Liver (tissue), 9 donors: ENCODE results near the gene CPLANE1. TPM values are rescaled to one million over a fixed set of nuclear protein-coding genes. Genes with fewer than 3 reads are reported as not detected.

Experiments used
- DNase-seq: peaks from one replicate; pipeline ENCODE4 v3.0.0-alpha.2; 2017; ENCODE audit warnings: low spot score
- H3K27ac ChIP-seq, 2 donors: one replicate each; pipeline ENCODE4 v1.7.0; 2013; ENCODE audit warnings: inconsistent platforms in 2 of 2, low read length in 2 of 2, control low read depth in 1 of 2, low read depth in 1 of 2, mild to moderate bottlenecking in 1 of 2
- H3K27me3 ChIP-seq, 4 donors: one replicate each; pipeline versions ENCODE4 v1.6.1 to v1.7.0; 2013; ENCODE audit warnings: low read length in 3 of 4, inconsistent platforms in 1 of 4, mild to moderate bottlenecking in 1 of 4, moderate library complexity in 1 of 4; ENCODE audit not compliant: control insufficient read depth in 4 of 4, insufficient read depth in 4 of 4
- H3K36me3 ChIP-seq, 4 donors: one replicate each; pipeline versions ENCODE4 v1.6.1 to v1.7.0; 2013; ENCODE audit warnings: low read length in 3 of 4, mild to moderate bottlenecking in 3 of 4, low read depth in 1 of 4, moderate library complexity in 1 of 4; ENCODE audit not compliant: control insufficient read depth in 4 of 4, insufficient read depth in 3 of 4
- H3K4me1 ChIP-seq, 4 donors: one replicate each; pipeline versions ENCODE4 v1.6.1 to v1.7.0; 2013; ENCODE audit warnings: low read length in 3 of 4, mild to moderate bottlenecking in 3 of 4, moderate library complexity in 1 of 4; ENCODE audit not compliant: control insufficient read depth in 4 of 4, insufficient read depth in 4 of 4
- H3K4me3 ChIP-seq, 3 donors: one replicate each; pipeline versions ENCODE4 v1.6.1 to v1.7.0; 2013; ENCODE audit warnings: low read length in 3 of 3, control low read depth in 1 of 3, low read depth in 1 of 3, mild to moderate bottlenecking in 1 of 3
- H3K9ac ChIP-seq, 2 donors: one replicate each; pipeline ENCODE4 v1.7.0; 2013; ENCODE audit warnings: low read length in 2 of 2, mild to moderate bottlenecking in 2 of 2, moderate library complexity in 2 of 2, control low read depth in 1 of 2, low read depth in 1 of 2
- H3K9me3 ChIP-seq, 4 donors: one replicate each; pipeline versions ENCODE4 v1.6.1 to v1.7.0; 2013; ENCODE audit warnings: low read length in 3 of 4; ENCODE audit not compliant: control insufficient read depth in 4 of 4
- ATF3 ChIP-seq: IDR thresholded peaks from 2 replicates; pipeline ENCODE4 v1.6.1; 2016; ENCODE audit warnings: antibody characterized with exemption
- CTCF ChIP-seq: fragments of 150-350 bp; IDR thresholded peaks from 2 replicates; pipeline ENCODE4 v1.5.1; 2017; ENCODE audit warnings: improper control_type of control experiment, low read depth, low read length; ENCODE audit not compliant: missing input control
- EGR1 ChIP-seq, 2 donors: IDR thresholded peaks; 2 replicates each; pipeline ENCODE4 v1.6.1; 2016 to 2018; ENCODE audit warnings: antibody characterized with exemption in 2 of 2, low read depth in 2 of 2
- FOXA1 ChIP-seq: IDR thresholded peaks from 2 replicates; pipeline ENCODE4 v1.6.1; 2016; ENCODE audit warnings: antibody characterized with exemption
- FOXA2 ChIP-seq: IDR thresholded peaks from 2 replicates; pipeline ENCODE4 v1.6.1; 2016; ENCODE audit warnings: antibody characterized with exemption
- GABPA ChIP-seq, 2 donors: IDR thresholded peaks in 1 of 2; conservative IDR thresholded peaks in 1 of 2; 2 replicates each; pipeline ENCODE4 v1.6.1; 2016; ENCODE audit warnings: antibody characterized with exemption in 2 of 2, mild to moderate bottlenecking in 1 of 2, moderate library complexity in 1 of 2
- HNF4A ChIP-seq, 2 donors: conservative IDR thresholded peaks; 2 replicates each; pipeline ENCODE4 v1.6.1; 2016; ENCODE audit warnings: antibody characterized with exemption in 2 of 2, mild to moderate bottlenecking in 2 of 2
- HNF4G ChIP-seq: IDR thresholded peaks from 2 replicates; pipeline ENCODE4 v1.6.1; 2016; ENCODE audit warnings: antibody characterized with exemption
- JUND ChIP-seq, 2 donors: IDR thresholded peaks; 2 replicates each; pipeline ENCODE4 v1.6.1; 2016; ENCODE audit warnings: antibody characterized with exemption in 2 of 2
- MAX ChIP-seq: IDR thresholded peaks from 2 replicates; pipeline ENCODE4 v1.6.1; 2016; ENCODE audit warnings: antibody characterized with exemption
- NR2F2 ChIP-seq: IDR thresholded peaks from 2 replicates; pipeline ENCODE4 v1.6.1; 2016; ENCODE audit warnings: antibody characterized with exemption
- RAD21 ChIP-seq, 2 donors: IDR thresholded peaks; 2 replicates each; pipeline ENCODE4 v1.6.1; 2016; ENCODE audit warnings: antibody characterized with exemption in 2 of 2, mild to moderate bottlenecking in 2 of 2
- REST ChIP-seq: IDR thresholded peaks from 2 replicates; pipeline ENCODE4 v1.6.1; 2016; ENCODE audit warnings: antibody characterized with exemption, mild to moderate bottlenecking
- RXRA ChIP-seq, 2 donors: IDR thresholded peaks; 2 replicates each; pipeline ENCODE4 v1.6.1; 2017 to 2018; ENCODE audit warnings: antibody characterized with exemption in 2 of 2, mild to moderate bottlenecking in 1 of 2
- SP1 ChIP-seq: IDR thresholded peaks from 2 replicates; pipeline ENCODE4 v1.6.1; 2018; ENCODE audit warnings: antibody characterized with exemption, mild to moderate bottlenecking
- TAF1 ChIP-seq: conservative IDR thresholded peaks from 2 replicates; pipeline ENCODE4 v1.6.1; 2016; ENCODE audit warnings: antibody characterized with exemption, mild to moderate bottlenecking
- YY1 ChIP-seq: IDR thresholded peaks from 2 replicates; pipeline ENCODE4 v1.6.1; 2016; ENCODE audit warnings: antibody characterized with exemption, mild to moderate bottlenecking
- ZBTB33 ChIP-seq: IDR thresholded peaks from 2 replicates; pipeline ENCODE4 v1.6.1; 2016; ENCODE audit warnings: antibody characterized with exemption
- WGBS: extraction: QIAGEN DNeasy Blood & Tissue Kit; methylation state at CpG from one replicate; pipeline ENCODE4 v1.1.7; 2013; 5-methylcytosine and 5-hydroxymethylcytosine counted together
- polyA plus RNA-seq, 2 donors: library from polyadenylated mRNA; stranded (reverse) in 1 of 2; unstranded in 1 of 2; fragments of 200-250 nt in 1 of 2; fragments of >200 nt in 1 of 2; fragmentation: Nextera tagmentation in 1 of 2; extraction: Ambion mirVana in 1 of 2; gene quantifications; one replicate each; pipeline versions ENCODE4 v1.2.1 to v1.2.3, GENCODE V29; 2013 to 2015
- total RNA-seq, 2 donors: library from RNA; depleted of rRNA; stranded (reverse); fragments of >200 nt; gene quantifications; one replicate each; pipeline ENCODE4 v1.2.3, GENCODE V29; 2014
- donor health status: healthy.
- donor health status: healthy.
- donor health status: healthy.
- donor health status: healthy.
- donor health status: healthy.

Gene CPLANE1
- total and polyA plus RNA-seq, 4 donors, result 0.75 to 11.6 (median 3.8) TPM

- H3K27ac ChIP-seq, result no peak overlapping the region
- H3K4me1 ChIP-seq, result no peaks in the 10 kb centered on the region
- peaks cover 0 to 2% (median under 1%) of the 10 kb centered on the region in 4 donors for H3K9me3 ChIP-seq
- TF ChIP-seq RXRA (IDR thresholded peaks at IDR 0.05) (no peak), TAF1 (no peak), FOXA1 (no peak), MAX (no peak), YY1 (no peak), GABPA (IDR thresholded peaks at IDR 0.05 in 1 of 2, conservative IDR thresholded peaks at IDR 0.05 in 1 of 2) (no peak), RAD21 (IDR thresholded peaks at IDR 0.05) (no peak), HNF4G (no peak), NR2F2 (no peak), EGR1 (IDR thresholded peaks at IDR 0.05; ENCODE audit: low read depth in 2 of 2) (no peak), ZBTB33 (no peak), ATF3 (no peak), FOXA2 (no peak), REST (no peak), SP1 (no peak), HNF4A (conservative IDR thresholded peaks at IDR 0.05) (no peak)
- no peak overlapping the region for H3K9ac ChIP-seq
- H3K36me3 ChIP-seq, result no peaks in the 10 kb centered on the region
- H3K27me3 ChIP-seq, result no peaks in the 10 kb centered on the region
- H3K4me3 ChIP-seq, result no peak overlapping the region
- no peak for DNase-seq
- WGBS, result 95% methylated on average over 2 of the region's 2 CpGs
Measured at GRCh38 chr5:37275511-37275910, 26.3 kb upstream of the CPLANE1 start.

- Histone ChIP-seq H3K4me1 (no peaks in the 10 kb centered on the region), H3K9ac (no peak overlapping the region), H3K27me3 (no peaks in the 10 kb centered on the region), H3K9me3 (peaks cover 0 to 7% (median 2%) of the 10 kb centered on the region in 4 donors), H3K36me3 (no peaks in the 10 kb centered on the region), H3K27ac (no peak overlapping the region), H3K4me3 (no peak overlapping the region)
- 80% methylated on average over 1 of the region's 1 CpG for WGBS
- no peak for DNase-seq
- TF ChIP-seq YY1, result no peak
- TF ChIP-seq FOXA1, result no peak
- no peak for TF ChIP-seq NR2F2
- no peak for TF ChIP-seq HNF4G
- no peak for TF ChIP-seq REST
- TF ChIP-seq RAD21 (IDR thresholded peaks at IDR 0.05), result no peak
- no peak for TF ChIP-seq JUND (IDR thresholded peaks at IDR 0.05)
- TF ChIP-seq EGR1 (IDR thresholded peaks at IDR 0.05; ENCODE audit: low read depth in 2 of 2), result no peak
- no peak for TF ChIP-seq SP1
- TF ChIP-seq CTCF, result no peak
- TF ChIP-seq HNF4A (conservative IDR thresholded peaks at IDR 0.05), result no peak
- TF ChIP-seq FOXA2, result no peak
- TF ChIP-seq MAX, result no peak
- TF ChIP-seq TAF1, result no peak
- no peak for TF ChIP-seq RXRA (IDR thresholded peaks at IDR 0.05)
- no peak for TF ChIP-seq GABPA (IDR thresholded peaks at IDR 0.05 in 1 of 2, conservative IDR thresholded peaks at IDR 0.05 in 1 of 2)
Measured at GRCh38 chr5:37272511-37272910, 23.3 kb upstream of the CPLANE1 start.
